Esophagus muscularis mucosa (tissue), 4 donors: ENCODE results near the gene QRICH2. TPM values are rescaled to one million over a fixed set of nuclear protein-coding genes. Genes with fewer than 3 reads are reported as not detected.
A peak's percentile ranks its signal among the peaks of the same experiment; 100 is the strongest.

Experiments
- DNase-seq: peaks from one replicate; pipeline ENCODE4 v3.0.0-alpha.2; 2017; ENCODE audit errors: extremely low spot score
- H3K27ac ChIP-seq, 4 donors: fragments of 200-600 bp; sonication (generic); replicated peaks in 1 of 4; 1 replicate in 3 of 4; 2 replicates in 1 of 4; pipeline ENCODE4 v1.5.1; 2016 to 2019; ENCODE audit warnings: mild to moderate bottlenecking in 1 of 4
- H3K27me3 ChIP-seq, 4 donors: fragments of 200-600 bp; sonication (generic); one replicate each; pipeline versions ENCODE4 v1.5.1 to v1.6.0; 2016 to 2019
- H3K36me3 ChIP-seq, 4 donors: fragments of 200-600 bp; sonication (generic); one replicate each; pipeline ENCODE4 v1.5.1; 2016 to 2019
- H3K4me1 ChIP-seq, 4 donors: fragments of 200-600 bp; sonication (generic); one replicate each; pipeline ENCODE4 v1.5.1; 2016 to 2019
- H3K4me3 ChIP-seq, 4 donors: fragments of 200-600 bp; sonication (generic); 1 replicate in 2 of 4; 2 replicates in 2 of 4; pipeline ENCODE4 v1.5.1; 2016 to 2019; ENCODE audit warnings: mild to moderate bottlenecking in 4 of 4, moderate library complexity in 1 of 4
- H3K9me3 ChIP-seq, 4 donors: fragments of 200-600 bp; sonication (generic); 1 replicate in 3 of 4; 2 replicates in 1 of 4; pipeline ENCODE4 v1.5.1; 2016 to 2019
- CTCF ChIP-seq, 3 experiments: fragments of 200-600 bp in 2 of 3; fragments of 450-650 bp in 1 of 3; sonication (generic) in 2 of 3; IDR thresholded peaks; one replicate each; pipeline ENCODE4 v1.5.1; 2017 to 2019; ENCODE audit warnings: antibody characterized with exemption in 3 of 3, mild to moderate bottlenecking in 2 of 3, moderate library complexity in 1 of 3
- EP300 ChIP-seq: sonication (generic); formaldehyde crosslinking; IDR thresholded peaks from one replicate; pipeline ENCODE4 v1.6.1; 2017; ENCODE audit warnings: antibody characterized with exemption
- POLR2A ChIP-seq: fragments of 450-650 bp; IDR thresholded peaks from one replicate; pipeline ENCODE4 v1.6.1; 2017; ENCODE audit warnings: antibody characterized with exemption, moderate library complexity, mild to moderate bottlenecking, low read depth
- POLR2AphosphoS5 ChIP-seq, 2 donors: sonication (generic); formaldehyde crosslinking; IDR thresholded peaks; one replicate each; pipeline ENCODE4 v1.6.1; 2017; ENCODE audit warnings: antibody characterized with exemption in 2 of 2
- WGBS: methylation state at CpG from one replicate; pipeline ENCODE4 v1.1.5; 2018; 5-methylcytosine and 5-hydroxymethylcytosine counted together
- intact Hi-C: fragments of 100-400 bp; cut with DNase I; formaldehyde crosslinking; loops from one replicate; pipeline ENCODE4 v1.15.1; 2023
- total RNA-seq, 4 donors: library from RNA; depleted of rRNA; stranded (reverse); fragments of >200 nt; gene quantifications; one replicate each; pipeline versions ENCODE4 v1.1.0 to v1.2.1, GENCODE V29; 2016

Gene QRICH2
- total RNA-seq, 4 donors from 2014 or later: 1.7 to 2.6 (median 2.1) TPM

- peaks cover 0 to 23% (median 10%) of the 10 kb centered on the region in 4 donors for H3K4me1 ChIP-seq
- H3K27me3 ChIP-seq: peaks cover 0 to 32% (median 0%) of the 10 kb centered on the region in 4 donors
- no peaks in the 10 kb centered on the region for H3K9me3 ChIP-seq
- H3K27ac ChIP-seq: peak overlapping the region; percentile 40 to 75 (median 46)
- H3K36me3 ChIP-seq: no peaks in the 10 kb centered on the region
- WGBS: 42% methylated on average over 11 of the region's 11 CpGs
- intact Hi-C loops: no loop called here
- no peak overlapping the region for H3K4me3 ChIP-seq
- TF ChIP-seq POLR2AphosphoS5 (IDR thresholded peaks at IDR 0.05) (peak; percentile 48 to 60), POLR2A (no peak)
- peak; percentile 94 for DNase-seq
These were observed 55.8 kb downstream of the QRICH2 start for GRCh38 chr17:76252040-76252954.

- Histone ChIP-seq H3K9me3 (no peaks in the 10 kb centered on the region), H3K4me3 (no peak overlapping the region), H3K36me3 (no peaks in the 10 kb centered on the region), H3K27me3 (peaks cover 0 to 33% (median 0%) of the 10 kb centered on the region in 4 donors), H3K27ac (peak overlapping the region; percentile 34 to 75 (median 44)), H3K4me1 (peaks cover 0 to 23% (median 10%) of the 10 kb centered on the region in 4 donors)
- intact Hi-C loops: no loop called here
- DNase-seq: no peak
- 84% methylated on average over 8 of the region's 8 CpGs for WGBS
- TF ChIP-seq POLR2AphosphoS5 (IDR thresholded peaks at IDR 0.05) (no peak), CTCF (IDR thresholded peaks at IDR 0.05) (no peak), EP300 (no peak), POLR2A (no peak)
These were observed 56.5 kb downstream of the QRICH2 start for GRCh38 chr17:76251478-76252039.

- DNase-seq: no peak
- 92% methylated on average over 6 of the region's 6 CpGs for WGBS
- no peak for TF ChIP-seq POLR2A
- TF ChIP-seq POLR2AphosphoS5 (IDR thresholded peaks at IDR 0.05): no peak
- TF ChIP-seq CTCF (IDR thresholded peaks at IDR 0.05): no peak
- TF ChIP-seq EP300: no peak
- H3K27ac ChIP-seq: no peak overlapping the region
- intact Hi-C loops: no loop called here
- H3K4me3 ChIP-seq: no peak overlapping the region
- peaks cover 0 to 23% (median 10%) of the 10 kb centered on the region in 4 donors for H3K4me1 ChIP-seq
- H3K27me3 ChIP-seq: peaks cover 0 to 47% (median 0%) of the 10 kb centered on the region in 4 donors
- no peaks in the 10 kb centered on the region for H3K9me3 ChIP-seq
- H3K36me3 ChIP-seq: no peaks in the 10 kb centered on the region
These were observed 57.9 kb downstream of the QRICH2 start for GRCh38 chr17:76250141-76250540.

- no peak for DNase-seq
These were observed 59.9 kb downstream of the QRICH2 start for GRCh38 chr17:76248013-76248782.

More at GRCh38 chr17:76248013-76248782, 59.9 kb downstream of the QRICH2 start:
- intact Hi-C loops: no loop called here
- Histone ChIP-seq H3K4me3 (no peak overlapping the region), H3K27me3 (peaks cover 0 to 56% (median 0%) of the 10 kb centered on the region in 4 donors), H3K4me1 (peaks cover 0 to 20% (median 8%) of the 10 kb centered on the region in 4 donors), H3K27ac (no peak overlapping the region), H3K36me3 (no peaks in the 10 kb centered on the region), H3K9me3 (no peaks in the 10 kb centered on the region)
- WGBS: 87% methylated on average over 11 of the region's 11 CpGs
- no peak for TF ChIP-seq POLR2A
- TF ChIP-seq POLR2AphosphoS5 (IDR thresholded peaks at IDR 0.05): no peak
- TF ChIP-seq EP300: no peak
- no peak for TF ChIP-seq CTCF (IDR thresholded peaks at IDR 0.05)
